Measurements from ENCODE around the gene URGCP.
A peak's percentile ranks its signal among the peaks of the same experiment; 100 is the strongest.
"Not testable (repeated sequence)": the region's sequence is repeated elsewhere in the genome, so short reads cannot be mapped to it uniquely, and the experiment has no call there.

The URGCP gene

DNA sequence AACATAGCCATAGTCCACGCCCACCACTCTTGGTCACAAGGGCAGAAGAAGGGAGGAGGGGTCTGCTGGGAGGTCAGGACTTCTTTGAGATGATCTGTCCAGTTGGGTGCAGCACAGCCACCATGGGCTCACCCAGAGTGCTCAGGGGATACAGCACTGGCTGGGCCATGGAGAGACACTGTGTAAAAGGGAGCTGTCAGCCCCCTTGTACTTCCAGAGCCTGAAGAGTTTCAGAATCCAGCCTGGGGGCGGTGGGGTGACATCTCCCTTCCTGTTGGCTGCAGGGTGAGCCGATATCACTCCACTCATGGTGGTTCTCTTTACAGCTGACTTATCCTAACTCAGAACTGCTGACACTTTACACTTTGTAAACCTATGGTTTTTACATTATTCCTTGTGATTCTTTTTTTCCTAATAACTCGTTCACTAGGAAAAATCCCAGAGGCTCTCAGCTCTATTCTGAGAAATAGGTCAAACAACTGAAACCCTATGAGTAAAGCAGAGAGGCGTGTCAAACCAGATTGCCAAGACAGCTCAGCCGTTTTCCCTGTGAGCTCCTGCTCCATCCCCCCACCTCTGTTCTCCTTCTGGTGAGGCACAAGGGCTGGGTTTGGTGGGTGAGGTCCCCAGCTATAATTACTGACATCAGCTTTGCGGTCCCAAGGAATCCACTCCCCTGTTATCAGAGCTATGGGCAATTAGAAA is 33.8 kb downstream of the URGCP start:
- DNase-seq, result no peak

DNA sequence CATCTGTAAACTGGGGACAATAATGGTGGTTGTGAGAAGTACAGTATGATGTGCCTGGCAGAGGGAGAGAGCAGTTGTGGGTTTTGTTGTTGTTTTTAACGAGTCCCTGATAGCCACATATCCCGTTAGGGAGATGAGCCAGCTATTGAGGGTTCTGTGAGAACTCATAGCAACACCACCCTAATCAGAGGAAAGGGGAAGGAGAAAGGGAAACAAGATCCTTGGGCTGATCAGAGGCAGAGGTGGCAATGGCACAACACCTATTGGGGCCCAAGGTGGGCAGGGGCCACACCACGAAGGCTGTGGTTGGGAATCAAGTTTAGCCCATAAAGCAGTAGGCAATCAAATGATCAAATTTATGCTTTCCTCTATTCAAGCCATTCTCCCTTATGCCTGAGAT is 35.3 kb downstream of the URGCP start:
- DNase-seq, result no peak

DNA sequence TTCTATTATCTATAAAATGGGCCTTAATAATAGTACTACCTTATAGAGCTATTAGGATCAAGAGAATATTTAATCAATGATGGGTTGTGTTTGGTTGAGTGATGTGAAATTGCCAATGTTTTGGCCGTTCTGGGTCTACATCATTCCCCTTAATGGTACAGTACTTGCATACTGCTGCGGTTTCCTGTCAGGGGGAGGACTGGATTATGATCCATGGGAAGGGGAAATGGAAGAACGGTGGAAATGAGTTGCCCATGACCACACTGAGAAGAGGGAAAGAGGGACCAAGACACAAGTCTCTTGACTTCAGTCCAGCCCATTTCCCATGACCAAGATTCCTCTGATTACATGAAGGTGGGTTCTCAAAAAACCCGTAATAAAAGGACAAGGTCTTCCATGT is 36.1 kb downstream of the URGCP start:
- no peak for DNase-seq

DNA sequence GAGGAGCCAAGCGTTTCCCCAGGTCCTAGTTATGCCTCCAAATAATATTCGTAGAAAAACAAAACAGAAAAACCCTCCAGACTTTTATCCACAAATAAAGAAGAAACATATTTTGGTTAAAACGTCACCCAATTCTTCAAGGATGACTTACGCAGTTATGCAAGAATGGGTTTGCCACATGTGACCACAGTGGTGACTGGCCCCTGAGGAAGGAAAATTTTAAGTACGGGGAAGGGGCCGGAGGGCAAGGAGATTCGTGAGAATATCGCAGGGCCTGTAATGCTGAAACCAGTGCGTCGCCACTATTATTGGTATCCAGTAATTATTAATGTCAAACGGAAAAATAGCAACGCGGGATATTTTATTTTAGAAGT is 36.5 kb downstream of the URGCP start:
- DNase-seq, result no peak

DNA sequence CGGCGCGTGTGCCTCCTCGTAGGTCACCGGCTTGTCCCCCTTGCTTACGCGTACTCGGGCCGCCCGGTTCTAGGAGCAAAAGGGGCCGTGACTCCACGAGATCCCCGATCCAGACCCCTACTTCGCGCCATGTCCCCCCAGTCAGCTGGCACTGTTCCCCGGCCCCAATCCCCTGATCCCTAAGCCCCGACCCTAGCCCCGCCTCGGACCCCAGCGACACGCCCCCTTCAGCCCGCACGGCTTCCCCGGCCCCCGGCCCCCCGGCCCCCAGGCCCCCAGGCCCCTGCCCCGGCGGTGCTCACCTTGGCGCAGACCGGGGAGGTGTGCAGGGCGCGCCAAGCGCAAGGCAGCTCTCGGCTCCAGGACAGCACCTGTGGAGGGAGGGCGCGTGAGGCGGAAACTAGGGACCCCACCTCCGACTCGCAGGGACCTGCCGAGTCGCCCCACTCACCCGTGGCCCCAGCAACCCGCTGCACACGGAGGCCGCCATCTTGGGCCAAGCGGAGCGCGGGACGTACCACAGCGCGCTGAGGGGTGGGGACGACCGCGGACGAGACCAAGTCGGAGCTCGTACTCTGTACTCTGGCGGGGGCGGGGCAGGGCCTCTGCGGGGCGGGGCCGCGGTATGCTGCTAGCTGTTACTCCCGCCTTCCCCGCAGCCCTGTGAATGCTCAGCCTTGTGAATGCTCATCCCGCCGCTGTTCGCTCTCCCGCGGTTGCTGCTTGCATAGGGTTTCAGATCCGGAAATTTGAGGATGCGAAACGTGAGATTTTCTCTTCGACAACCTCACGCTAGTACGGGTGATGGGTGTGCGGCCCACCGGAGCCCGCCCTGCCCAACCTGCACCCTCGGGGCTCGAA is 37.2 kb downstream of the URGCP start, which contains the start of gene MRPS24:
TSS of gene MRPS24 (minus strand) at position 512 of the 861 bp plus-strand sequence. CDS start at position 490, 22 bp downstream.
- peak; percentile 85 for DNase-seq

DNA sequence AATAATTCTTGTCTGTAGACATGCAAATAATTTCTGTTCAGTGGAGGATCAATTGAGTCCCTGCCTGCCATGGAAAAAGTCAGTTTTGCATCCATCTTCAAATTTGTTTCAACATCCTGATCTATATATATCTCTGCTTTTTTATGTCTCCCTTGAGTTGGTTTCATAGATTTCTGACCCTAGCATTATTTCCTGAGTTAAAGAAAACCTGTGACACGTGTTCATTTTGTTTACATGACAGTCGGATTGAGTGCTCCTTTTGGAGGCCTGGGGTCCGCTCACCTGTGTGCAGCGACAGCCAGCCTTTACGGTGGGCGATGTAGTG is 37.8 kb downstream of the URGCP start:
- DNase-seq, result no peak

DNA sequence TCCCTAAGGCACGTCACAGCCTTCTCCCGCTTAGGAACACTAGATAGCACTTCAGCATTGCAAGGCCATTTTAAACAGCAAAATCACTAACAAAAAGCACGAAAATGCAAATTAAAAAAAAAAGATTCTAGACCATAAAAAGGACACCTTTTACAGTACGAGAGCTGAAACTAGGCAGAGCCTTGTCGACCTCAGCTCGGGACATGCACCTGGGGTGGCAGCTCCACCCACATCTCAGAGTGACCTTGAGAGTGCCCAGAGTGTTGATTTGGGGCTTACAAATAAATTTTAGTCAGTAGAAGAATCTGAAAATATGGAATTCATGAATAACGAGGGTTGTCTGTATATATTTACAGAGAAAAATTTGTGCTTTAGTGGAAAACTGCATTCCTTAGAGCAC is 38.2 kb downstream of the URGCP start:
- no peak for DNase-seq

DNA sequence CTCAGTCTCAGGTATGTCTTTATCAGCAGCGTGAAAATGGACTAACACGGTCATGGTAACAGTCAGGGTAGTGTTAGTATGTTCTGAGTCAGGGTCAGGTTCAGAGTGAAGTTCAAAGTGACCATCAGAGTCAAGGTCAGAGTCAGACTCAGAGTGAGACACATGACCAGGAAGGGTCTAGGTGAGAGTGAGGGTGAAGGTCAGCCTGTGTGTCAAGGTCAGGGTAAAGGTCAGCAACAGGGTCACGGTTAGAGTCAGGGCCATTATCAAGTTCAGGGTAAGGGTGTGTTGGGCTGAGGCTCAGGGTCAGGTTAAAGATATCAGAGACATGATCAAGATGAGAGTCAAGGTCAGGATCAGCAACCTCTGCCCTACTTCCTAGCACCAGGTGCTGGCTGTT is 41.1 kb downstream of the URGCP start:
- no peak for DNase-seq

DNA sequence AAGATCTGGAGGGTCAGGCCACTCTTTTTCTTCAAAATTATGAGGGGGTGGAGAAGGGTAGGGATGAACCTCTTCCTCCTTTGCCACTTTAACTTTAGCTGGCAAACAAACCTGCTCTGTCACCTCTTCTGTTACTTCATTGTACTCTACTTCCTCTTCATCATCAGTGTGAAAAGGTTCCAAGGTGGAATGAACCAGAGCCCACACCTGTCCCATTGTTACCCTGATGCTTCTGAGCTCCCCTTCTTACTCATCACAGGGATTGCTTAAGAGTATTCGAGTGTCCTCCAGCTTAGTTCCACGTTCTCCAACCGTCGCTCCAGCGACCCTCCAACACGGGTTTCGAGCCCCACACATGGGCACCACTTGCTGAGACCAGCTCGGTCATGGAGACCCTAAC is 42.3 kb downstream of the URGCP start:
- no peak for DNase-seq

DNA sequence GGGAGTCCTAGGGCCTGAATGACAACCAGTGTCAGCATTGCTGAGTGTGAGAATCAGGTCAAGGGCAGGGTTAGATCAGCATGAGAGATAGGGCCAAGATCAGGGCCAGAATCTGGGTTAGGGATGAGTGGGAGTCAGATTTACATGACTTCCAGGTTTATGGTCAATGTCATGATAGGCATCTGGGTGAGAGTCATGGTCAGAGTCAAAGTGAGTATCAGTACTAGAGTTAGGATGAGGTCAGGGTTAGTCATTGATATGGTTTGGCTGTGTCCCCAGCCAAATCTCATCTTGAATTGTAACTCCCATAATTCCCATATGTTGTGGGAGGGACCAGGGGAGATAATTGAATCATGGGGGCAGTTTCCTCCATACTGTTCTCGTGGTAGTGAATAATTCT is 49.4 kb downstream of the URGCP start:
- DNase-seq, result no peak

DNA sequence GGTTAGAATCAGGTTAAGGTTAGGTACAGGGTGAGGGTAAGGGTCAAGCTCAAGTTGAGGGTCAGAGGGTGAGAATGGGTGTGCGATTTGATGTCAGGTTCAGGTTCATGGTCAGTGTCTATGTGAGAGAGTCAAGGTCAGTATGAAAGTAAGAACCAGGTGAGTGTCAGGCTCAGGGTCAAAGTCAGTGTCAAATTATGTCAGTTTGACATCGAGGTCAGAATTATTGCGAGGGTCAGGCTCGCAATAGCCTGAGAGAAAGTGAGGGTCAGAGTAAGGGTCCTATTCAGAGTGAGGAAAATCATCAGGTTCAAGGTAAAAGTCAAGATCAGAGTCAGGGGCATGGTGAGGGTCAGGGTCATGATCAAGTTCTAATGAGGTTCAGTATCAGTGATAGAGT is 50.1 kb downstream of the URGCP start:
- no peak for DNase-seq

DNA sequence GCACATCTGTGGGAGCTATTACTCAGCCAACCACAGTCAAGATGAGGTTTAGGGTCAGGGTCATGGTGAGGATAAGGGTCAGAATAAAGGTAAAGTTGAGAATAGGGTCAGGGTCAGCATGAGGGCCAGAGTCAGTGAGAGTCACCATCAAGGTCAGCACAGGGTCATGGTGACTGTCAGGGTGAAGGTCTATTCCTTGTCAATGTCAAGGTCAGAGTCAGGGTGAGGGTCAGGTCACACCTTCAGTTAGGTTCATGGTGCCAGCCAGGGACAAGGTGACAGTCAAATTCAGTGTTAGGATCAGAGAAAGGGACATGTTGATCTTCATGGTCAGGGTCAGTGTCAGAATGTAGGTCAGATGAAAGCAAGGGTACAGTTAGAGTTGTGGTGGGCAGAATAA is 51.2 kb downstream of the URGCP start:
- DNase-seq, result no peak

DNA sequence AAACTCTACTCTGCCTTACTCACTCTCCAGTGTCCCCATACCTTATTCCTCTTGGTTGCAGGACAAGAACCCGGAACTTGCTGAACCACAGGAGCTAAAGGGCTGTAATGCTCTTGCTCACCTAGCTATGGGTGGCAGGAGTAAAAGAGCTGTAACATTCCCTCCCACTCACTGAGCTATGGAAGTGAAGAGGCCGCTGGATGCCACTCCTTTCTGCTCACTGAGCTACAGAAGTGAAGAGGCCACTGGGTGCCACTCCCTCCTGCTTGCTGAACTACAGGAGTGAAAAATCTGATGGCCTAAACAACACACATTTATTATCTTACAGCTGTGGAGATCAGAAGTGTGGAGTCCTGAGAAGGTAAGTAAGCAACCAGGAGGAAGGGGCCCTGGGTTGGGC is 54.6 kb downstream of the URGCP start:
- DNase-seq, result no peak

DNA sequence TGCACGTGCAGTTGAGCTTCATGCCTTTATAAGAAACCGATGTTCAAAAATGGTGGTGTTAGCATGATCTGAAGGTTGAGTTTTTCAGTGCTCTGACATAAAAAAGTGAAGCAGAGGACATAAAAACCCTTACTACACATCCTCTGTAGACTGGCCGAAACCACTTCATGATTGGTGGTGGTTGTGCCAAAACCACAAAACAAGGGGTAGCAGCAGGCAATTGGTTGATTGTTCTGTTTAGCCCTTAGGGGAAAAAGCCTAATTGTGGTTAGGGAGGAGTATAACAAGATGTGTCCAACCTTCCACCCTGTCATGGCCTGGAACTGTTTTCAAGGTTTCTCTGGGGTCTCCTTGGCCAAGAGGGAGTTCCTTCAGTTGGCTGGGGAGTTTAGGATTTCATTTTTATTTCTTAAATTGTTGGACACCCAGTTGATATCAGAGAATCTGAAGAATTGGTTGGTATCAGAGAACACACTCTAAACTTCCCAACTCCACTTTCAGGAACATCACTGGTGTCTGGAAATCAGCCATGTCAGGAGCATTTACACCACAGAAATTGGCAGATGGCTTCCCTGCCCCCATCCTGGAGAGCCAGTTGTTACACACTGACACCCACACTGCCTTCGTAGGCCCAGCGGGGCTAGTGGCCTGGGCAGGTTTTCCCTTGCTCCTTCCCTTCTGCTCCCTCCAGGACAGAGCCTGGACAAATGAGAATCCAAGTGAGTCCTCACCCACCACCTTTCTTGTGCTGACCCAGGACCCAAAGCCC is 55.9 kb downstream of the URGCP start:
- DNase-seq, result no peak

DNA sequence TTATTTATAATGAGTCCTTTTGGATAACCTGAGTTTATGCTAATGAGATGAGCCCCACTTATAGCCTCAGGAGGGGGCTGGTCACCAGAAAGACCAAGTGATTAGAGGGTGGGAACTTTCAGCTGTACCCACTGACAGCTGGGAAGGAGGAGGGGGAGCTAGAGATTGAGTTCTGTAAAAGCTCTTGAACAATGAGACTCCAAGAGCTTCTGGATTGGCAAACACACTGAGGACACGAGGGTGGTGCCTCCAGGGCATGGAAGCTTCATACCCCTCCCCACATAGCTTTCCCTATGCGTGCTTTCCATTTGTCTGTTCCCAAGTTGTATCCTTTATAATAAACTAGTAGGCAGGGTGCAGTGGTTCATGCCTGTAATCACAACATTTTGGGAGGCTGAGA is 57.3 kb downstream of the URGCP start:
- DNase-seq, result no peak

DNA sequence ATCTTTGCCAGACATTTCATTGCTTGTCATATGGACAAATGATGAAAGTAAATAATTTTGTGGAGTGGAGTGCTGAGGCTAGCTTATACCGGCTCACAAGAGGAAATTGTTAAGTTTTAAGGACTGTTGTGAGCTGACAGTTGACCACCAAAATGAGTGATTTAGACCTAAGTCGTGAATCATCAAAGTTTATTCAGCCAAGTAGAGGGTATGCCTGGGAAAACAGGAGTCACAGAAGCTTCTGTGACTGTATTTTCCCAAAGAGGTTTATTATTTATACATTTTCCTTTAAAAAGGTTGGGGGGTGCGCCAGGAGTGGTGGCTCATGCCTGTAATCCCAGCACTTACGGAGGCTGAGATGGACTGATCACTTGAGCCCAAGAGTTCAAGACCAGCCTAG is 58.9 kb downstream of the URGCP start:
- DNase-seq, result no peak

DNA sequence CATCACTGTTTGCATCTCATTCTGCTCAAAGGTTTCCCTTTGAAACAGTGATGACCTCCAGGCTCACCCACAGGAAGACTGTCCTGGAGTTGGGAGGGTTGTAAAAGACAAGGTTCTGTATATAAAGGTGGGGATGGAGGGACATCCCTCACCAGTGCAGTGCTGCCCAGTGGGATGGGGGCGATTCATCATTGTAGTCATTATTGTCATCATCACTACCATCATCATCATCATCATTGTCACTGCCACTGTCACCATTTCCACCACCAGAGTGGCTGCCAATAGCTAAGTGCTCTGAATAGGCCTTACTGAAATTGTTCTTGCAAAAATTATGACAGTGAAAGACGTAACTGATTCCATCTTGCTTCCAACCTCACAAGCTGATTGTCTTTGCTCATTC is 61.7 kb downstream of the URGCP start:
- DNase-seq, result no peak

DNA sequence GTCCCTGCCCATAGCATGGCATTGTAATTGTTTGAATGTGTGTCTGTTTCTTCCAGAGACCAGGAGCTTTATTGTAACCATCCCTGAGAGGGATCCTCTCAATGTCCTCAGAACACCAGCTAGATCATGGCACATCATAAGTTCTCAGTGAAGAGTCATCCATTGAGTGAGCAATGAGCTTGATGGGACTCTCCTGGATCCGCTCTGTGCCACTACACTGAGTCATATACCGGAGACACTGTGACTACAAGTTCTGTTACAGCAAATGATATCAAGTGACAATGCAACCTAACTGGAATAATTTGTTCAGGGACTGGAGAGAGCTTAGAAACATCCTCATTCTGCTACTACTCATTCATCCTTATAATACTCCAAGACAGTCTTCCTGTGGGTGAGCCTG is 62.1 kb downstream of the URGCP start:
- no peak for DNase-seq

DNA sequence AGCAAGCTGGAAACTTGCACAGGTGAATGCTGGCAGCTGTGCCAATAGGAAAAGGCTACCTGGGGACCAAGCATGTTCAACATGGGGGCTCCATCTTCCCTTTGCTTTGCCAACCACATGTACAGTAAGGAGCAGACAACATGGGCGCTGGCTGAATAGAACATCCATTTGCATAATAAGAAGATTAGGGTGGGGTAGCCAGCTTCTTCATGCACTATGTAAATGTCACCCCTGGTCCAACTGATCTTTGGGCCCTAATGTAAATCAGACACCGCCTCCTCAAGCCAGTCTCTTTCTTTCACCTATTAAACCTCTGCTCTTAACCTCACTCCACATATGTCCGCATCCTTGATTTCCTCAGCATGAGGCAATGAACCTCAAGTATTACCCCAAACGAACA is 63.1 kb downstream of the URGCP start:
- no peak for DNase-seq

DNA sequence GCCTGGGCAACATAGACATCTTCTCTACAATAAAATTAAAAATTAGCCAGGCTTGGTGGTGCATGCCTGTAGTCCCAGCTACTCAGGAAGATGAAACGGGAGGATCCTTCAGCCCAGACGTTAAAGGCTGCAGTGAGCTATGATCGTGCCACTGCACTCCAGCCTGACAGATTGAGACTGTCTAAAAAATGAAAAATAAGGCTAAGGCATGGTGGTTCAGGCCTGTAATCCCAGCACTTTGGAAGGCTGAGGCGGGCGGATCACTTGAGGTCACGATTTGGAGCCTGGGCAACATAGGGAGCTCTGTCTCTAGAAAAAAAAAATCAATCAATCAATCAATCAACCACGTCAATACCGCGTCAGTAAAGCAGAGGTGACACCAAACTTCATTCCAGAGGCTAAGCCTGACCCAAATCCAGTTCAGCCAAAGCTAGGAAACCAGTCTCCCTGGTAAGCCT is 68.2 kb downstream of the URGCP start:
- DNase-seq, result no peak

DNA sequence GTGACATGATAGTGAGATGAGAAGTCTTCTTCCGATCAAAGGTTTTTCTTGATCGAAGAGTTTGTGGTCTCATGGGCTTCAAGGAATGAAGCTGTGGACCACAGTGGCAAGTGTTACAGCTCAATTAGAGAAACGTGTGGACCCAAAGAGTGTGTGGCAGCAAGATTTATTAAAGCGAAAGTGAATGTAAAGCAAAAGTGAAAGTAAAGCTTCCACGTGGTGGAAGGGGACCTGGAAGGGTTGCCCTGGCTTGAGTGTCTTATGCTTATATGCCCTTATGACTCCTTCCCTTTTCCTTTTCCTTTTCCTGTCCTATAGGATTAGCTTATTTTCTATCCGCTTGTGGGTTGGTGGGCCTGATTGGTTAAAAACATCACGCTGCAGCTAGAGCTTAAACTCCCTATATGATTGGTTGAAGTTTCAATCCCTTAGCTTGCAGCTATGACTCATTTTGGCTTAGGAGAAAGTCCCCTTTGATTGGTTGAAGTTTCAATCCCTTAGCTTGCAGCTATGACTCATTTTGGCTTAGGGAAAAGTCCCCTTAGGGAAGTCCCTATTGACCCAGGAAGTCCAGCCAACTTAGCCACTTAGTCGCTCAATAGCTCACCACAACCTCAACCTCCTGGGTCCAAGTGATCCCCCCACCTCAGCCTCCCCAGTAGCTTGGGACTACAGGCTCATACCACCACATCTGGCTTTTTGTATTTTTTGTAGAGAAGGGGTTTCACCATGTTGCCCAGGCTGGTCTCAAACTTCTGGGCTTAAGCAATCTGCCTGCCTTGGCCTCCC is 71.7 kb downstream of the URGCP start:
- DNase-seq, result no peak

DNA sequence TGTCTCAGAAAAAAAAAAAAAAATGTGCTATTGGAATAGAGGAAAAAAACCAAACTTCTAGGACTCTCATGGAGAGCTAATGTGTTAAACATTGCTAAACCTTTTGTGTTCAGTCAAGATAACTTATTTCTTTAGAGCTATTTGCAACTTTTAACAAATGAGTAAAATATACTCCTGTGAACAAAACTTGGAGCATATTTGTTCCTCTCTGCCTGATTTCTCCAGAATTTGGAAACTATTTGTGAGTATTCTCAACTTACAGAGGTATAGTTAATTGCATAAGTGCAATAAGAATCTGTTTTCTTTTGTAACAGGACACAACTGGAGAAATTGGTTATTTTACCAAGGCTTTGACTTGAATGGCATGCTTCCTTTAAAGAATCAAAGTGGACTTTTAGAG is 75.5 kb downstream of the URGCP start:
- DNase-seq, result not testable (repeated sequence)
